Measurements from ENCODE around the gene CERKL.

DNA sequence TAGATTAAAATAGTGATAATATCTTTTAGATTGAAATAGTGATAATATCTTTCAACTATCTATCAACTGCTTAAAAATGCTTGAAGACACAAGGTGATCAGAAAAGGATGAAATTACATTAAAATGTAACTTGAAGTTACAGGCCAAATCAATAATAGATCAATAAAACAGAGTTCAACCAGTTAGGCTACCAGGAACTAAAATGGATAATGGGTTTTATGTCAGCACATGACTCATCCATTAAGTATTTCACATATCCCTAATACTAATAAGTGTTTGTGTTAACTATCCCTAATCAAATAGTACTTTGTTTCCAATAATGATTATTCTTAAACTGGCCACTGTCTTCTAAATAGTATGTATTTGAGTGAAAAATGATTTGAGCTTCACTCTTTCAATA lies 33.7 kb downstream of the CERKL start:
- TF ChIP-seq CTCF (IDR thresholded peaks at IDR 0.05; ENCODE audit: low read length) (no peak), EZH2 (IDR thresholded peaks at IDR 0.05; ENCODE audit: borderline replicate concordance, low read length) (no peak)

Measured in OCI-LY1 (cell line).